DMS114 treated with DMSO at 0.1 percent for 48 hours (cell line): Measurements from ENCODE around the gene DAPK1.

Experiments used
- DNase-seq: peaks from one replicate; lab custom pipeline; 2025; ENCODE audit not compliant: unreplicated experiment; lab: John Stamatoyannopoulos, UW

DAPK1 gene

GRCh38 chr9:87516222-87516925 is 18.7 kb downstream of the DAPK1 start:
- DNase-seq: no peak

GRCh38 chr9:87516926-87517290 is 19.2 kb downstream of the DAPK1 start:
- no peak for DNase-seq

- DNase-seq: no peak
Measured at GRCh38 chr9:87517732-87518131, 20.1 kb downstream of the DAPK1 start.

- no peak for DNase-seq
Measured at GRCh38 chr9:87518702-87519335, 21.2 kb downstream of the DAPK1 start.

- no peak for DNase-seq
Measured at GRCh38 chr9:87519461-87519860, 21.8 kb downstream of the DAPK1 start.

- DNase-seq: no peak
Measured at GRCh38 chr9:87520172-87520683, 22.6 kb downstream of the DAPK1 start.

- DNase-seq: no peak
Measured at GRCh38 chr9:87521834-87522233, 24.2 kb downstream of the DAPK1 start.

GRCh38 chr9:87524061-87524460 is 26.4 kb downstream of the DAPK1 start:
- DNase-seq: no peak

GRCh38 chr9:87525546-87526303 is 28.1 kb downstream of the DAPK1 start:
- no peak for DNase-seq

- no peak for DNase-seq
Measured at GRCh38 chr9:87527211-87527916, 29.7 kb downstream of the DAPK1 start.

GRCh38 chr9:87528969-87529368 is 31.3 kb downstream of the DAPK1 start:
- no peak for DNase-seq

GRCh38 chr9:87529671-87530070 is 32.0 kb downstream of the DAPK1 start:
- DNase-seq: no peak

GRCh38 chr9:87530716-87531115 is 33.0 kb downstream of the DAPK1 start:
- no peak for DNase-seq

GRCh38 chr9:87531370-87532295 is 34.0 kb downstream of the DAPK1 start:
- DNase-seq: no peak

- no peak for DNase-seq
Measured at GRCh38 chr9:87533271-87533670, 35.6 kb downstream of the DAPK1 start.

- DNase-seq: no peak
Measured at GRCh38 chr9:87534036-87534435, 36.4 kb downstream of the DAPK1 start.

- DNase-seq: no peak
Measured at GRCh38 chr9:87534957-87535356, 37.3 kb downstream of the DAPK1 start.

GRCh38 chr9:87535817-87536539 is 38.3 kb downstream of the DAPK1 start:
- DNase-seq: no peak

GRCh38 chr9:87537625-87538024 is 40.0 kb downstream of the DAPK1 start:
- DNase-seq: no peak
